ENCODE data around the gene STEAP2.

The STEAP2 gene

DNA sequence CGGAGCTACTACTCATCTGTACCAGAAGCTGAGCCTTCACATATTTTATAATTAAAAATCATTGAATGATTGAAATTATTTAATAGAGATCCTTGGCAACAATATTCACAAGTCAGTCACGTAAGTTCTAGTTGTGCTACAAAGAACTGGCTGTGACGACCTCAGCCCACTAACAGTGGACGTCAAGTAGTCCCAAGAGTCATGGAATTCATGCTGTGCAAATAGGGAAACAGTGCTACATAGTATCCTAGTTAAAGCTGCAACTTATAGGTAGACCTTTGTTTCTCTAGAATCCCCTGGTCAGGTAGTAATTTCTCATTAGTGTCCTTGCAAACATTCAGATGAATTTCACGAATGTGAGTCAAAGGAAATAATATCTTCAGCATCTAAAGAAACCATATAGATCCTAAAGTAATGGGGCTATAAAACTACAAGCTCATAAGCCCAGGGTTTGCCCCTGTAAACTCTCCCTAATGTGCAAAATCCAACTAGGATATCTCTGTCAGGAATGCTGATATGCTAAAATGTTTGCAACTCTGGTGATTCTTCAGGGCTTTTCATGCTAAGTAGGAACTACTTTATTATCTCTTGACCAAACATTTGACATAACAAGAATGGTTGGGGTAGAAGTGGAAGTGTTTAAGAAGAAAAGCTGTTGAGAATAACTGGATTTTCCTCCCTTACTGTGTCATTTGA lies 64.6 kb downstream of the STEAP2 start:
- DNase-seq: no peak
